Kasumi-1 (cell line): ENCODE measurements around the gene SAMD8.
"Not testable (repeated sequence)": the region's sequence is repeated elsewhere in the genome, so short reads cannot be mapped to it uniquely, and the experiment has no call there.

Source experiments
- DNase-seq, 2 experiments: peaks; one replicate each; lab custom pipeline; 2025; lab: John Stamatoyannopoulos, UW

The SAMD8 gene

GRCh38 chr10:75195035-75195763, 83.7 kb downstream of the SAMD8 start:
- DNase-seq: no peak

DNA sequence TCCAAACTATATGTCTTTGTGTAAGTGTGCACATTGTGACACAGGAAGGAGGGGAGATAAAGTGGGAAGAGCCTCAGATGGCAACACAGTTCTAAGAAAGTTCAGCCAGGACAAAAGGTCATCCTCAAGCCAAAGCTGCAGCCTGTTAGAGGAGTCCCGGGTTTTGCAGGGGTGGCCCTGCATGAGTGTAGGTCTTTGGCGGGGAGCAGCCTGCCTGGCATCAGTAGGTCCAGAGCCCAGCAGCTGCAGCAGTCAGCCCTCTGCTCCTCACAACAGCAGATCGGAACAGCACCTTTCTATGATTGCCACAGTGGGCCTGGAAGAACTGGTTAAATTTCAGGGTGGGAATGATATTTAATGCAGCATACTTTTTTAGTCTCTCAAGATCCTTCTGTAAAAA, 85.6 kb downstream of the SAMD8 start:
- DNase-seq: no peak

GRCh38 chr10:75197906-75198305, 86.5 kb downstream of the SAMD8 start:
- DNase-seq: no peak

GRCh38 chr10:75199949-75200348, 88.5 kb downstream of the SAMD8 start:
- DNase-seq: not testable (repeated sequence)

DNA sequence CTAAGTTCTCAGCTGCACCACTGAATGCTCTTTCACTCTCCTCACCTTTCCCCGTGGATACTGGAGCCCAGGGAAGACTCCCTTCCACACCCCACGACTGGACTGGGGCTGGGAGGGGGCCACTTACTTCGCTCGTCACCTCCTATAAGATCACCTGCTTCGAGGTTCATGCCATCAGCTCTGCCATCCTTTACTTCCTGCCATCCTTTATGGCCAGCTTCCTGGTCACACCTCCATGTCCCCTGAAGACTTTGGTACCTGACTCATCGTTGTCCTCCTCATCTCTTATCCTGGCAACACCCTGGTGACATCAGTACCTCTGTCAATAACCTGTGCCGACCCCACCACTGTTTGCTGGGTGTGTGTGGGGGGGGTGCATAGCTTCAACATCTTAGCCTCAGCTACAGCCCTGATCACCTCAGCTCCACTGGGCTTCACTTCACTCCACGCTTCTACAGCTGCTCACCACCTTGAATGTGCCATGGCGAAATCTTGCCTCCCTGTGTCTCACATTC, 90.4 kb downstream of the SAMD8 start:
- DNase-seq: no peak

DNA sequence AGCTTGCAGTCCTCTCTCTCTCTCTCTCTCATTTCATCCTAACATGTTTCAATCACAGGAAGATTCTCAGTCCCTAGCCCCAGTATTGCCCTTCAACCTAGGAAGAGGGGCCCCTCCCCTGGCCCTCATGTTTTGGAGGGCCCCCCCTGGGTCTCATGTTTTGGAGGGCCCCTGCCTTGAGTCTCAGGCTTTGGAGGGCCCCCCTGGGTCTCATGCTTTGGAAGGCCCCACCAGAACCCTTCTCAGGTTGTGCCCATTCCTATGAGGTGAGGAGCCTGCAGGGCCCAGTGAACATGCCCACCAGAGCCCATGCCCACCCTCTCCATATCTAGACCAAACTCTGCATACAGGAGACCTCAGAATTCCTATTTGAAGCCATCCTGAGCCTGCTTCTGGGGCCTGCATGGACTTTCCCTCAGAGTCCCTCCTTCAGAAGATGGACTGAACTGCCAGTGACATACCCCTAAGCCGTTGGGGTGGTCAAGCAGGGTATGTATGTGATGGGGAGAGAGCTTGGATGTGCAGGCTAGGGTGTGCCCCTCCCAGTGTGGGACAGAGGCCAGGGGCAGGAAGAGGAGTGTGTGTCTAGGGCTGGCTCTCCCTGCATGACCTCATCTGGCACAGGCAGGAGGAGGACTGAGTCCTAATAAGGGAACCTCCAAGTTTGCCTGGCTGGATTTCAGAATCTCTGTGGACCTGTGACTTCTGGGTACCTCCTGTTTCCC, 91.0 kb downstream of the SAMD8 start:
- no peak for DNase-seq

GRCh38 chr10:75203046-75203620, 91.7 kb downstream of the SAMD8 start:
- not testable (repeated sequence) for DNase-seq

- no peak for DNase-seq
Observed at GRCh38 chr10:75203724-75204123, 92.3 kb downstream of the SAMD8 start.

GRCh38 chr10:75205908-75206307, 94.5 kb downstream of the SAMD8 start:
- no peak for DNase-seq

- DNase-seq: not testable (repeated sequence)
Observed at GRCh38 chr10:75206638-75207037, 95.2 kb downstream of the SAMD8 start.

DNA sequence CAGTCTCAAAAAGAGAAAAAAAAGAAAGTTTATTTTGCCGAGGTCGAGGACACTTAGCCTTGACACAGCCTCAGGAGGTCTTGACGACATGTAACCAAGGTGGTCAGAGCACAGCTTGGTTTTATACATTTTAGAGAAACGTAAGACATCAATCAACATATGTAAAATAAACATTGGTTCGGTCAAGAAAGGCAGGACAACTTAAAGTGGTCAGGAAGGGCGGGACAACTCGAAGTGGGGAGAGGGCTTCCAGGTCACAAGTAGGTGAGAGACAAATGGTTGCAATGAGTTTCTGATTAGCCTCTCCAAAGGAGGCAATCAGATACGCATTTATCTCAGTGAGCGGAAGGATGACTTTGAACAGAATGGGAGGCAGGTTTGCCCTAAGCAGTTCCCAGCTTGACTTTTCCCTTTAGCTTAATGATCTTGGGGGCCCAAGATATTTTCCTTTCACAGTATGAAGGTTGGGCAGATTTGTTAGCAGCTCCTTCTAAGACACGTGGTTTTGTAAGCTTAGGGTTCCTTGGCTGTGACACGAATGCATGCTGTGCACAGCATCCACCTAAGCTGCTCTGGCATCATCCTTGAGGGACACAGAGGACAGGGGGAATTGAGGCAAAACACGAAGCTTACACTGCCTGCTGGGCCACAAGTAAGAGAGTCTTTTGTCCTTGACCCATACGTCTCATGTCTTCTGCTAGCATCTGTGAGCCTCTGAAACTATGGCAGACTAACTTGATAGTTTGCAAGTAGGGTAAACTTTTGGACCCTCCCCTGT, 95.8 kb downstream of the SAMD8 start:
- DNase-seq: no peak

GRCh38 chr10:75207857-75208144, 96.3 kb downstream of the SAMD8 start:
- DNase-seq: no peak

DNA sequence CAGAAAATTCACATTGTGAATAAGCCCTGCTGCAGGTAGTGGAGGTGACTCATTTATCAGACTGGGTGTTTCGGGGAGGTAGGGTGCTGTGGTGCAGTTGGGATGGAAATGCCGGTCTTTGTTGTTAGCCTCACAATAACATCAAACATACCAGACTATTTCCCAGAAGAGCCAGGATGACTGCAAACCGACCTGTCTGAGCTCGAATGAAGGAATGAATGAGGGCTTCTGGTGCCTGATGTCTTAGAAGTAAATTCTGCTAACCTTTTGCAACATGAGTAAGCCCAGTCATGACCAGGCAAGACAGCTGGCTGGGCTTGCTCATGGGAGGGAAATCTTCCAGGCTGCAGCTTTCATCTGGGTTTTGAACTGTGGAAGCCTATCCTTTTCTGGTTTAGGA, 96.7 kb downstream of the SAMD8 start:
- DNase-seq: no peak

DNA sequence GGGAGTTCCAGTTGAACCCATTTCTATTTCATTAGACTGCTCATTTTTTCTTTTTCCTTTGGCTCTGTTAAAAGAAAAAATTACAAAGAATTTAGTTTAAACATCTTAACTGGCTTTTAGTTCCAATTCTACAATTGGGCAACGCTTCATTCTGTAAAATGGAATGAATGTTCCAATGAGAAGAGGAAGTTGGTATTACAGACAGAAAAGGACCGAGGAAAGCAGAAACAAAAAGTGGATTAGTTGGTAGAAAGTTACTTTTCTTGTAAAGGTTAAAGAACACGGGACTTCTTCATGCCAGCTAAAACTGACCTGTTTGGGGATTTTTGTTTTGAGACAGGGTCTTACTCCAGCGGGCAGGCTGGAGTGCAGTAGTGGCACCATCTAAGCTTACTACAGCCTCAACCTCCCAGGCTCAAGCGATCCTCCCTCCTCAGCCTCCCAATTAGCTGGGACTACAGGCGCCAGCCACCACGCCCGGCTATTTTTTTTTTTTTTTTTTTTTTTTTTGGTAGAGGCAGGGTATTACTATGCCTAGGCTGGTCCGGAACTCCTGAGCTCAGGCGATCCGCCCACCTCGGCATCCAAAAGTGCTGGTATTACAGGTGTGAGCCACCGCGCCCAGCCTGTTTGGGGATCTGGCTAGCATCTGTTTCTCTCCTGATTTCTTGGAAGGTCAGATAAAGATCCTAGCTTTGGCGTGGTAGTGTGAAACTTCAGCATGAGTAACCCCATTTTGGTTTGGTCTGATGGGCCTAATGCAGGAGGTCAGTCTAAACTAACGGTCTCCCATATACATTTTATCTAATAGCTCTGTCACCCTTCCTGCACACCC, 97.8 kb downstream of the SAMD8 start:
- no peak for DNase-seq

DNA sequence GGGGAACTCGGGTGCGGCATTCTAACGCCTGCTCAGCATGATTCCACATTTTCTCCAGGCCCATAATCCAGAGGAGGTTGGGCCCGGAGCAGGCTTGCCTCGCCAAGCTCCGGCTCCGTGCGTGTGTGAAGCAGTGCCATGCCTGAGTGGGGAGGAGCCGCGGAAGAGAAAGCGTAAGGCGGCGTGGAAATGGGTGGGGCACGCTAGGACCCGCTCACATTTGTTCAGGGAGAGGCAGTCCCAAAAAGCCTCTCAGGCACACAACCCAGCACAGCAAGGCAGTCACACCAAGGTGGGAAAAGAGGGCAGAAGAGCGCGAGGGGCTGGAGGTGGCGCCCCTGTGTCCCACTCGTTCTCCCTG, 98.4 kb downstream of the SAMD8 start:
- peak; percentile 83 to 91 for DNase-seq

DNA sequence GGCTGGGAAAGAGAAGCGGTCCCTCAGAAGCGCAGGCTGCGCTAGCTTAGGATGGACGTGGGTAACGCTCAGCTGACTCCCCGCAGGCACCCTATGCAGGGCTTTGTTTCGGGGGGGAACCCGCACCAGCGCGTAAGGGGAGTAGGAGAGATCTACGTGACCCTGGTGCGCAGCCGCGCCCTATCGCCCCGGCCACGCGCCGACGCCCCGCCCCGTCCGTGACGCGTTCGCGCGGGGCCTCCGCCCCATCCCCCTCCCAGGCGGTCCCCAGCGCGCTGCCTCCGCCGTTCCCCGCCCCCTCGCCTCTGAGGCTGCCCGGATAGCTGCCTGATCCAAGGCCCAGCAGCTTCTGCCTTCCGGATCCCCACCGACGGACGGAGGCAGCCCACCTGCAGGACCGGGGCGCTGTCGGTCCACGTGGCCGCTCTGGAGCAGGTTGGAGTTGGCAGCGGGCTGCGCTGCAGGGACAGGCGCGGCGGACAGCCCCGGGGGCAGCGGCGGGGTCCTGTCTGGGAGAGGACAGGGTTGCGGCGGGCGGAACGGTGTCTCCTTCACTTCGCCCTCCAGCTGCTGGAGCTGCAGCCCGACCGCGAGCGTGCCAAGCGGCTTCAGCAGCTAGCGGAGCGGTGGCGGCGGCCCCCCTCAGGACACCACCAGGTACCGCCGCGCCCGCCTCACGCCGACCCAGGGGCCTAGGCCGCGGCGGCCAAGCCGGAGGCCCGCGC, 99.0 kb downstream of the SAMD8 start, which contains the start of gene VDAC2:
TSS of gene VDAC2 (plus strand) at position 515 of the 725 bp plus-strand sequence. CDS start 363 bp downstream, outside the sequence.
- peak; percentile 95 to 97 for DNase-seq

GRCh38 chr10:75211007-75211691, 99.7 kb downstream of the SAMD8 start:
- DNase-seq: peak; percentile 31 to 56

DNA sequence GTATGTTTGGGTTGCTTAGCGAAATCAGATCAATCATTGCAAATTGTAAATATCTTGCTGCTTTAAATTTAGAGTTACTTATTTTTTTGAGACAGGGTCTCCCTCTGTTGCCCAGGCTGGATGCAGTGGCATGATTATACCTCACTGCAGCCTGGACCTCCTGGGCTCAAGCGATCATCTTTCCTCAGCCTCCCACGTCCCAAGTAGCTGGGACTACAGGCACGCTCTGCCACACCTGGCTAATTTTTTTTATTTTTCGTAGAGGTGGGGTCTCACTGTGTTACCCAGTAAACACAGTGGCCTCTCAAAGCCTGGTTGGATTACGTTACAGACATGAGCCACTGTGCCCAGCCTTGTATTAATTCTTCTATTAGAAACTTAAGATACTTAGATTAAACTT, 100.9 kb downstream of the SAMD8 start:
- DNase-seq: no peak

GRCh38 chr10:75220274-75220673, 108.8 kb downstream of the SAMD8 start:
- no peak for DNase-seq

- not testable (repeated sequence) for DNase-seq
Observed at GRCh38 chr10:75221492-75221891, 110.0 kb downstream of the SAMD8 start.
